Measurements from ENCODE around the gene DPY19L3. TPM values are rescaled to one million over a fixed set of nuclear protein-coding genes. Genes with fewer than 3 reads are reported as not detected.
A peak's percentile ranks its signal among the peaks of the same experiment; 100 is the strongest.

DPY19L3 gene
- total and polyA plus RNA-seq, 4 experiments from 2014 or later = 0.64 to 17.9 (median 9.8) TPM

DNA sequence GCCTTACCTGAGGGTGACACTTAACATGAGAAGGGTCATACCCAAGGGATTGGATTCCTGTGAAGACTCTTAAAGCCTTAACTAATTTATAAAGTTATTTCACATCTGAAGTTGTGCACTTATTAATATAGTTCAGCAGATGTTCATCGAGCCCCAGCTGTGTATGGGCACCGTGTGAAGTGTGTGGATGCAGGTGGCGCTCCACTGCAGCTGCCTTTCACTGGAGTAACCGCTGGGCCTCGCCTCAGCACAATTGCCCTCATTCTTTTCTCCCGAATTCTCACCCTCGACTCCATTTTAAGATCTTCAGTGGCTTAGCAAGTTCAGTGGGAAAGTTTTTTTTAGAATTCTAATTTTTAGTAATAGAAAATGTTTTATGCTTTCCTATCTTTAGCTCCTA is 66.2 kb downstream of the DPY19L3 start:
- H3K9me3 ChIP-seq (ENCODE audit: control insufficient read depth in 1 of 2, low read length in 2 of 2) = no peaks in the 10 kb centered on the region
- no peaks in the 10 kb centered on the region for H3K4me1 ChIP-seq (ENCODE audit: insufficient read depth, low read length)
- no peaks in the 10 kb centered on the region for H3K27me3 ChIP-seq (ENCODE audit: insufficient read depth, low read length)
- no peaks in the 10 kb centered on the region for H3K9me3 Mint-ChIP-seq
- peak overlapping the region in 1 of 7 donors; percentile 48 for H3K27ac Mint-ChIP-seq
- no peaks in the 10 kb centered on the region for H3K36me3 ChIP-seq (ENCODE audit: insufficient read depth, low read length)
- H3K4me1 Mint-ChIP-seq = no peaks in the 10 kb centered on the region
- peaks cover 0 to 6% of the 10 kb centered on the region in 2 donors for H3K36me3 Mint-ChIP-seq
- intact Hi-C loops (cut with micrococcal nuclease) = no loop called here
- no peak overlapping the region for H3K27ac ChIP-seq (ENCODE audit: low read depth, low read length)
- POLR2A ChIA-PET (ENCODE audit: partially characterized antibody) = no interaction called here
- DNase-seq = no peak
- no peaks in the 10 kb centered on the region for H3K27me3 Mint-ChIP-seq
- CTCF ChIA-PET (ENCODE audit: partially characterized antibody) = interaction anchor here (1.1 kb wide), 1 partner anchor 17 kb away, joined by 4 read pairs; no protein-coding TSS in a partner anchor
- no peak overlapping the region for H3K4me3 Mint-ChIP-seq
- no peak overlapping the region for H3K4me3 ChIP-seq (ENCODE audit: low read length in 2 of 2)

DNA sequence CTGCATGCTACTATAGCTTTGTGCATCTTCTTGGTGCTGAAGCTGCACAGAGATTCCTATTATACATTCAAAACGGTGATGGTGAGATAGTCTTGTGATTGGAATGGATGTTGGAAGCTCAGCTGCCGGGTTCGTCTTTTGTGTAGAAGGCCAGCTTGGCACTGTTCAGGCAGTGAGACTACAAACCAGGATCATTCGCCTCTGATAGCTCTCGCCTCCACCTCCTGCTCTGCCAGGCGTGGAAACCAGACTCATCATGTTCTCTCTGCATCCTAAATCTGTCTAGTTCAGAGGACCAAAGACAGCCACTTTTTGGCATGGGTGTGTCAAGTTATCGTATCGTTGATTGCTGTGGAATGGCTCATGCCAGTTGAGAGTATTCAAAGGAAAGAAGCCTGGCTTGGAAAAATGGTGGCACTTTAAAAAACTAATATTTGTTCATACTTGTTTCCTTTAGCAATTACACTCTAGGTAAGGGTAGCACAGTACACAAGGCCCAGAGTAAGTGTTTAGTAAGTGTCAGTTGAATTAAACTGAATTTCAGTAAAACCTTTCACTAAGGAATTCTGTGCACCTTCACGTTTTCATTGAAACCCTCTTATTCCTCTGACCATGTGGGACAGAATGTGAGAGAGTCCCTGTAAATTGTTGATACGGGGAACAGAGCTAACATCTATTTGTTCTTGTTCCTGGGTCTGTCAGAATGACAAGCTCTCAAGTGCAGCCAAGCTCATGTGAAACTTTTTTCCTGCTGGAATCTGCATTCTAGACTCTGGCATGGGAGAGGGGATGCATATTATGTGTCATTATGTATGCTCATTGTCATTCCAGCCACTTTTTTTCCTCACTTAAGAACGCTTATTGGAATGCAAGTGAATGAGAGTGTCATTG is 69.8 kb downstream of the DPY19L3 start:
- ChIA-PET CTCF (ENCODE audit: partially characterized antibody) (interaction anchor here (0.7 kb wide), 1 partner anchor 1609 kb away, joined by 3 read pairs; no protein-coding TSS in a partner anchor), POLR2A (ENCODE audit: partially characterized antibody) (no interaction called here)
- intact Hi-C loops (cut with micrococcal nuclease) = no loop called here

DNA sequence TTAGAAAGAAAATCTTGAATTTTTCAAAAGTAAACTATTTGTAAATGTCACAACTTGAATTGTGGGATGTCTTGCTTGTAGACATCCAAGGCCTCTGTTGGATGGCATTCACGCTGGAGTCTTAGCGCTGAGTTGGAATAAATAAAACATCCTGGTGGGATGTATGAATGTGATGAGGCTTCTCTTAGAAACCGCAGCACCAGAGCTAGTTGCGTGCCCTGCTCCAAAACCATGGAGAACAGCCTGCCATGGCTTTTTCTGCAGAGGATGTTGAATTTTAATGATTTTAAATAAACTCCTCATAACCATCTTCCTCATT is 70.4 kb downstream of the DPY19L3 start:
- no peaks in the 10 kb centered on the region for H3K36me3 ChIP-seq (ENCODE audit: insufficient read depth, low read length)
- POLR2A ChIA-PET (ENCODE audit: partially characterized antibody) = no interaction called here
- DNase-seq = no peak

More for the DNA sequence above, 69.8 kb downstream of the DPY19L3 start:
- H3K36me3 Mint-ChIP-seq = peaks cover 9 to 10% of the 10 kb centered on the region in 2 donors
- H3K27me3 ChIP-seq (ENCODE audit: insufficient read depth, low read length) = no peaks in the 10 kb centered on the region
- no peak for DNase-seq
- H3K4me1 Mint-ChIP-seq = no peaks in the 10 kb centered on the region
- H3K27ac Mint-ChIP-seq = no peak overlapping the region
- H3K27ac ChIP-seq (ENCODE audit: low read depth, low read length) = no peak overlapping the region
- H3K36me3 ChIP-seq (ENCODE audit: insufficient read depth, low read length) = no peaks in the 10 kb centered on the region
- no peaks in the 10 kb centered on the region for H3K9me3 ChIP-seq (ENCODE audit: control insufficient read depth in 1 of 2, low read length in 2 of 2)
- H3K4me3 ChIP-seq (ENCODE audit: low read length in 2 of 2) = no peak overlapping the region
- H3K4me3 Mint-ChIP-seq = no peak overlapping the region
- no peaks in the 10 kb centered on the region for H3K4me1 ChIP-seq (ENCODE audit: insufficient read depth, low read length)
- no peaks in the 10 kb centered on the region for H3K9me3 Mint-ChIP-seq
- no peaks in the 10 kb centered on the region for H3K27me3 Mint-ChIP-seq

DNA sequence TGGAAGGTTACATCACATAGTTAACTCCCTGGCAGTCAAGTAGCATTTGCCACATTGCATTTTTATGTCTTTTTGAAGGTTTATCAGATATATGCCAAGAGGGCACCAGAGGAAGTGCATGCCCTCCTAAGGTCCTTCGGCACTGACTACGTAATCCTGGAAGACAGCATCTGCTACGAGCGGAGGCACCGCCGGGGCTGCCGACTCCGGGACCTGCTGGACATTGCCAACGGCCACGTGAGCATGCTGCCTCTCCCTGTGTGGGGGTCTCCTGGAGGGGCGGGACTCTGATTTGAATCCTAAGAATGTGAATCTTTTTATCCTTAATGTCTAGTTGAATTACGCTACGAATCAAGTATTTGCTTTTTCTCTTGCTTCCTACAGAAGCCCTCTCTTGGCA is 74.8 kb downstream of the DPY19L3 start:
- no peaks in the 10 kb centered on the region for H3K9me3 ChIP-seq (ENCODE audit: control insufficient read depth in 1 of 2, low read length in 2 of 2)
- H3K4me1 Mint-ChIP-seq = no peaks in the 10 kb centered on the region
- H3K27ac Mint-ChIP-seq = no peak overlapping the region
- H3K27me3 Mint-ChIP-seq = no peaks in the 10 kb centered on the region
- POLR2A ChIA-PET (ENCODE audit: partially characterized antibody) = no interaction called here
- no peaks in the 10 kb centered on the region for H3K36me3 ChIP-seq (ENCODE audit: insufficient read depth, low read length)
- no peak overlapping the region for H3K4me3 ChIP-seq (ENCODE audit: low read length in 2 of 2)
- DNase-seq = no peak
- no peaks in the 10 kb centered on the region for H3K27me3 ChIP-seq (ENCODE audit: insufficient read depth, low read length)
- H3K36me3 Mint-ChIP-seq = peaks cover 27 to 38% of the 10 kb centered on the region in 2 donors
- no peak overlapping the region for H3K4me3 Mint-ChIP-seq
- H3K27ac ChIP-seq (ENCODE audit: low read depth, low read length) = no peak overlapping the region
- no peaks in the 10 kb centered on the region for H3K4me1 ChIP-seq (ENCODE audit: insufficient read depth, low read length)
- no peaks in the 10 kb centered on the region for H3K9me3 Mint-ChIP-seq
- intact Hi-C loops (cut with micrococcal nuclease) = no loop called here
- CTCF ChIA-PET (ENCODE audit: partially characterized antibody) = no interaction called here

More for the DNA sequence above, 70.4 kb downstream of the DPY19L3 start:
- Histone ChIP-seq H3K27ac (ENCODE audit: low read depth, low read length) (no peak overlapping the region), H3K27me3 (ENCODE audit: insufficient read depth, low read length) (no peaks in the 10 kb centered on the region), H3K4me1 (ENCODE audit: insufficient read depth, low read length) (no peaks in the 10 kb centered on the region), H3K9me3 (ENCODE audit: control insufficient read depth in 1 of 2, low read length in 2 of 2) (no peaks in the 10 kb centered on the region), H3K4me3 (ENCODE audit: low read length in 2 of 2) (no peak overlapping the region)
- intact Hi-C loops (cut with micrococcal nuclease) = no loop called here
- Mint-ChIP-seq H3K27ac (no peak overlapping the region), H3K4me3 (no peak overlapping the region), H3K9me3 (no peaks in the 10 kb centered on the region), H3K4me1 (no peaks in the 10 kb centered on the region), H3K27me3 (no peaks in the 10 kb centered on the region), H3K36me3 (peaks cover 9 to 10% of the 10 kb centered on the region in 2 donors)
- CTCF ChIA-PET (ENCODE audit: partially characterized antibody) = interaction anchor here (0.7 kb wide), 1 partner anchor 1608 kb away, joined by 3 read pairs; no protein-coding TSS in a partner anchor

DNA sequence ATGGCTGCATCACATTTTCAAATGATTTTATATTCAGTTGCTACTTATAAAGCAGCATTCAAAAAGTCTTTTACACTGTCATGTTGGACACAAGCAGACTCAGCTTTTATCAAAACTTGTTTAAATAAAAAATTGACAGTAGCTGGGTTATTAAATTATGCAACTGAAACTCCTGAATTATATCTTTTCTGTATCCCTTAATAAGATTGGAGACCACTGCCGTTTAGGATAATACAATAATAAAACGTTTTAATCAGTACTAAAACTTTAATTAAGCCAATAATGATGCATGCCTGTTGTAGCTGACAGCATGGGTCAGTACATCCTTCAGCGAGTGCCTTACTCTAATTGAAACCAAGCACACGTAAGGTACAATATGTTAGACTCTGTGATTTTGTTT is 78.0 kb downstream of the DPY19L3 start:
- peaks cover 35 to 46% of the 10 kb centered on the region in 2 donors for H3K36me3 Mint-ChIP-seq
- ChIA-PET POLR2A (ENCODE audit: partially characterized antibody) (no interaction called here), CTCF (ENCODE audit: partially characterized antibody) (no interaction called here)
- Histone ChIP-seq H3K36me3 (ENCODE audit: insufficient read depth, low read length) (no peaks in the 10 kb centered on the region), H3K27ac (ENCODE audit: low read depth, low read length) (no peak overlapping the region), H3K27me3 (ENCODE audit: insufficient read depth, low read length) (no peaks in the 10 kb centered on the region), H3K4me3 (ENCODE audit: low read length in 2 of 2) (no peak overlapping the region), H3K4me1 (ENCODE audit: insufficient read depth, low read length) (no peaks in the 10 kb centered on the region), H3K9me3 (ENCODE audit: control insufficient read depth in 1 of 2, low read length in 2 of 2) (no peaks in the 10 kb centered on the region)
- H3K9me3 Mint-ChIP-seq = peaks cover 0 to 8% (median 0%) of the 10 kb centered on the region in 8 donors
- no peak overlapping the region for H3K27ac Mint-ChIP-seq
- no peaks in the 10 kb centered on the region for H3K27me3 Mint-ChIP-seq
- H3K4me1 Mint-ChIP-seq = no peaks in the 10 kb centered on the region
- no peak for DNase-seq
- intact Hi-C loops (cut with micrococcal nuclease) = no loop called here
- no peak overlapping the region for H3K4me3 Mint-ChIP-seq

DNA sequence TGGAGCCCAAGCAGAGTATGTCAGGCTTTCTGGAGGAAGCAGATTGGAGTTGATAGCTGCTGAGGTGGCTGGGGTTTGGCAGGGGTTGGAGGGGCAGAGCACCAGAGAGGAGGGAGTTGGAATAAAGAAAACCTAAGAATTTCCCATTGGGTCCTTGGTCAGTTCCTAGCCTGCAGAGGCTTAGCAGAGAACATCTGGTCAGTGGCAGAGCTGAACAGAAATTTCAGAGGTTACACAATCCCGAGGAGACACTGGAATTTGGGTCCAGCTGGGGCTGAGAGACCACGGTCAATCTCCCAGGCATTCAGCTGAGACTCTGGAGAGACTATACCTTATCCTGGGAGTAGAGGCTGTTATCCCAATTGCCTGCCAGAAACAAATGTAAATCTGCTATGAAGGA is 84.4 kb downstream of the DPY19L3 start:
- H3K36me3 Mint-ChIP-seq = peaks cover 10 to 21% of the 10 kb centered on the region in 2 donors
- H3K27me3 Mint-ChIP-seq = peaks cover 0 to 3% of the 10 kb centered on the region in 2 donors
- H3K4me3 ChIP-seq (ENCODE audit: low read length in 2 of 2) = no peak overlapping the region
- H3K9me3 ChIP-seq (ENCODE audit: control insufficient read depth in 1 of 2, low read length in 2 of 2) = no peaks in the 10 kb centered on the region
- DNase-seq = no peak
- no peaks in the 10 kb centered on the region for H3K4me1 ChIP-seq (ENCODE audit: insufficient read depth, low read length)
- CTCF ChIA-PET (ENCODE audit: partially characterized antibody) = no interaction called here
- peaks cover 0 to 8% (median under 1%) of the 10 kb centered on the region in 8 donors for H3K9me3 Mint-ChIP-seq
- H3K4me1 Mint-ChIP-seq = no peaks in the 10 kb centered on the region
- intact Hi-C loops (cut with micrococcal nuclease) = no loop called here
- no peak overlapping the region for H3K27ac ChIP-seq (ENCODE audit: low read depth, low read length)
- no peak overlapping the region for H3K27ac Mint-ChIP-seq
- POLR2A ChIA-PET (ENCODE audit: partially characterized antibody) = no interaction called here
- H3K4me3 Mint-ChIP-seq = no peak overlapping the region
- no peaks in the 10 kb centered on the region for H3K27me3 ChIP-seq (ENCODE audit: insufficient read depth, low read length)
- H3K36me3 ChIP-seq (ENCODE audit: insufficient read depth, low read length) = no peaks in the 10 kb centered on the region

DNA sequence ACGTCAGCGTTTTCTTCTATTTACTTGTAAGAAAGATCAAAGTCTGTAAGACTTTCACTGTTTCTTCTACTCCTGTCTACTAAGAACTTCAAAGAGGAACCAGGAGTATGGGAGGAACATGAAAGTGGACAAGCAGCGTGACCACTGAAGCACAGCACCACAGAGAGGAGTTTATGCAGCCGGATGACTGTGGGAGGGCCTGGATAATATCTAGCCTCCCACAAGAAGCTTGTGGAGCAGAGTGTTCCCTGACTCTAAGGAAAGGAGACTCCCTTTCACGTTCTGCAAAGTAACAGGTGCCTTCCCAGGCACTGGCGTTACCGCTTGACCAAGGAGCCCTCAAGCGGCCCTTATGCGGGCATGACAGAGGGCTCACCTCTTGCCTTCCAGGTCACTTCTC is 91.8 kb downstream of the DPY19L3 start:
- POLR2A ChIA-PET (ENCODE audit: partially characterized antibody) = no interaction called here
- no peaks in the 10 kb centered on the region for H3K4me1 ChIP-seq (ENCODE audit: insufficient read depth, low read length)
- Mint-ChIP-seq H3K36me3 (no peaks in the 10 kb centered on the region), H3K27ac (no peak overlapping the region), H3K4me3 (no peak overlapping the region), H3K9me3 (peaks cover 0 to 3% (median 0%) of the 10 kb centered on the region in 8 donors), H3K27me3 (peaks cover 3 to 4% of the 10 kb centered on the region in 2 donors), H3K4me1 (peaks cover 3 to 10% (median 6%) of the 10 kb centered on the region in 4 donors)
- H3K36me3 ChIP-seq (ENCODE audit: insufficient read depth, low read length) = no peaks in the 10 kb centered on the region
- H3K4me3 ChIP-seq (ENCODE audit: low read length in 2 of 2) = no peak overlapping the region
- no peak overlapping the region for H3K27ac ChIP-seq (ENCODE audit: low read depth, low read length)
- H3K27me3 ChIP-seq (ENCODE audit: insufficient read depth, low read length) = no peaks in the 10 kb centered on the region
- DNase-seq = no peak
- no peaks in the 10 kb centered on the region for H3K9me3 ChIP-seq (ENCODE audit: control insufficient read depth in 1 of 2, low read length in 2 of 2)
- intact Hi-C loops (cut with micrococcal nuclease) = no loop called here
- CTCF ChIA-PET (ENCODE audit: partially characterized antibody) = no interaction called here
